ENCODE results near the gene ENPEP.

- no peak for TF ChIP-seq EZH2 (IDR thresholded peaks at IDR 0.05; ENCODE audit: borderline replicate concordance, insufficient read depth, low read depth, low read length, poor library complexity, severe bottlenecking)
- TF ChIP-seq CTCF (IDR thresholded peaks at IDR 0.05), result no peak
Measured at GRCh38 chr4:110499126-110499525, 23.2 kb downstream of the ENPEP start.

Measured in B cell (primary cell).